ENCODE results near the gene TRIM14.

DNA sequence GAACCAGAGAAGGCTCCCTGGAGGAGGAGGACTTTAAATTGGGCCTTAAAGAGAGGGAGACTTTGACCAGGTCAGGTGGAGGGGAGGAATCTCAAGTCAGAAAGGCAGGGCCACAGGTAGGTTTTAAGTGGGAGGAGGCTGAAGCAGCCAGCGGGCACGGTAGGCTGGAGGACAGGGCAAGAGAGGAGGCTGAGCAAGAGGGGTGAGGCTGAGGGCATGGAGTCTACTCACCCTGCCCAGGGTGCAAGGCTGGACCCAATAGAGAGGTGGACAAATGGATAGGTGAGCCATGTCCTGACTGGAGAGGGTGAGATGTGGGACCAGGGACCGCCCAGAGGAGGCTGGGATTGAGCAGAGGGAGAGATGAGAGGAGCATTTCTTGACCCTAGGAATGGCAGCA lies 25.6 kb upstream of the TRIM14 start:
- TF ChIP-seq, protein P1, sequence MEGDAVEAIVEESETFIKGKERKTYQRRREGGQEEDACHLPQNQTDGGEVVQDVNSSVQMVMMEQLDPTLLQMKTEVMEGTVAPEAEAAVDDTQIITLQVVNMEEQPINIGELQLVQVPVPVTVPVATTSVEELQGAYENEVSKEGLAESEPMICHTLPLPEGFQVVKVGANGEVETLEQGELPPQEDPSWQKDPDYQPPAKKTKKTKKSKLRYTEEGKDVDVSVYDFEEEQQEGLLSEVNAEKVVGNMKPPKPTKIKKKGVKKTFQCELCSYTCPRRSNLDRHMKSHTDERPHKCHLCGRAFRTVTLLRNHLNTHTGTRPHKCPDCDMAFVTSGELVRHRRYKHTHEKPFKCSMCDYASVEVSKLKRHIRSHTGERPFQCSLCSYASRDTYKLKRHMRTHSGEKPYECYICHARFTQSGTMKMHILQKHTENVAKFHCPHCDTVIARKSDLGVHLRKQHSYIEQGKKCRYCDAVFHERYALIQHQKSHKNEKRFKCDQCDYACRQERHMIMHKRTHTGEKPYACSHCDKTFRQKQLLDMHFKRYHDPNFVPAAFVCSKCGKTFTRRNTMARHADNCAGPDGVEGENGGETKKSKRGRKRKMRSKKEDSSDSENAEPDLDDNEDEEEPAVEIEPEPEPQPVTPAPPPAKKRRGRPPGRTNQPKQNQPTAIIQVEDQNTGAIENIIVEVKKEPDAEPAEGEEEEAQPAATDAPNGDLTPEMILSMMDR (IDR thresholded peaks at IDR 0.05; ENCODE audit: low read depth, low read length) = no peak
- TF ChIP-seq POLR2A (IDR thresholded peaks at IDR 0.05; ENCODE audit: extremely low read depth, insufficient read length) = no peak
